Endothelial cell of umbilical vein (primary cell): ENCODE data around the gene PDE6B. TPM values are rescaled to one million over a fixed set of nuclear protein-coding genes. Genes with fewer than 3 reads are reported as not detected.

Source experiments
- BruUV-seq: library from RNA; stranded (reverse); fragments of 400-500 nt; replicated peaks from 2 replicates; lab custom pipeline; 2021; lab: Mats Ljungman, UMichigan
- CTCF ChIA-PET: fragments of 300-600, 350-600 bp; sonication (Branson Sonifier 250); formaldehyde crosslinking; loops from one replicate; lab custom pipeline; 2021; ENCODE audit warnings: antibody characterized with exemption, inconsistent platforms; lab: Charles Lee
- POLR2A ChIA-PET: fragments of 300-600, 350-600 bp; sonication (Branson Sonifier 250); formaldehyde crosslinking; loops from one replicate; lab custom pipeline; 2021; ENCODE audit warnings: antibody characterized with exemption, inconsistent platforms; lab: Charles Lee
- DNase-seq: peaks from one replicate; pipeline ENCODE4 v3.0.0-alpha.2; 2011; ENCODE audit warnings: low read depth, low spot score
- FAIRE-seq: peaks from 2 replicates; lab custom pipeline; 2011; peaks lifted over from hg19 to GRCh38; lab: Jason Lieb, UNC
- H2AFZ ChIP-seq: 2 replicates; pipeline ENCODE4 v1.6.0; 2012; ENCODE audit warnings: low read depth, low read length, control low read depth, inconsistent platforms
- H3K27ac ChIP-seq: 2 replicates; pipeline ENCODE4 v1.5.1; 2011; ENCODE audit warnings: low read depth, mild to moderate bottlenecking, control low read depth, low read length, moderate library complexity; ENCODE audit not compliant: insufficient read depth
- H3K27me3 ChIP-seq, 2 experiments: 2 replicates each; pipeline versions ENCODE4 v1.6.0 to v1.6.1; 2011; ENCODE audit warnings: low read length in 2 of 2, mixed read lengths in 1 of 2; ENCODE audit not compliant: control insufficient read depth in 2 of 2, insufficient read depth in 2 of 2
- H3K36me3 ChIP-seq, 2 experiments: 2 replicates in 1 of 2; 3 replicates in 1 of 2; pipeline ENCODE4 v1.5.1; 2011; ENCODE audit warnings: low read length in 2 of 2, mild to moderate bottlenecking in 1 of 2, moderate library complexity in 1 of 2; ENCODE audit not compliant: control insufficient read depth in 2 of 2, insufficient read depth in 2 of 2; ENCODE audit errors: extremely low read depth in 1 of 2
- H3K4me1 ChIP-seq: 3 replicates; pipeline ENCODE4 v1.5.1; 2011; ENCODE audit warnings: mild to moderate bottlenecking, low read length; ENCODE audit not compliant: control insufficient read depth, insufficient read depth; ENCODE audit errors: extremely low read depth
- H3K4me2 ChIP-seq: 2 replicates; pipeline ENCODE4 v1.6.1; 2011; ENCODE audit warnings: low read length, control low read depth, mixed read lengths; ENCODE audit not compliant: insufficient read depth
- H3K4me3 ChIP-seq, 3 experiments: fragments of 200-600 bp in 1 of 3; sonication (generic), shearing (Covaris generic) in 1 of 3; replicated peaks in 1 of 3; 2 replicates each; pipeline ENCODE4 v1.5.1; 2011 to 2016; ENCODE audit warnings: control low read depth in 3 of 3, low read length in 3 of 3, mild to moderate bottlenecking in 2 of 3, inconsistent platforms in 1 of 3, low read depth in 1 of 3, moderate library complexity in 1 of 3; ENCODE audit not compliant: insufficient read depth in 1 of 3
- H3K79me2 ChIP-seq: 2 replicates; pipeline ENCODE4 v1.6.0; 2012; ENCODE audit warnings: low read length, inconsistent platforms; ENCODE audit not compliant: control insufficient read depth, insufficient read depth
- H3K9ac ChIP-seq: replicated peaks from 2 replicates; pipeline ENCODE3; 2011; ENCODE audit warnings: low read length, control low read depth; ENCODE audit not compliant: insufficient read depth; ENCODE audit errors: extremely low read depth
- H3K9me1 ChIP-seq: replicated peaks from 3 replicates; pipeline ENCODE4 v1.6.0; 2011; ENCODE audit warnings: mild to moderate bottlenecking, low read length; ENCODE audit not compliant: control insufficient read depth, insufficient read depth; ENCODE audit errors: extremely low read depth
- H3K9me3 ChIP-seq: replicated peaks from 2 replicates; pipeline ENCODE4 v1.5.1; 2012; ENCODE audit warnings: low read length, inconsistent platforms; ENCODE audit not compliant: control insufficient read depth, insufficient read depth
- H4K20me1 ChIP-seq: replicated peaks from 2 replicates; pipeline ENCODE3; 2011; ENCODE audit warnings: mild to moderate bottlenecking, low read length; ENCODE audit not compliant: control insufficient read depth, insufficient read depth; ENCODE audit errors: extremely low read depth
- EZH2 ChIP-seq: IDR thresholded peaks from 2 replicates; pipeline ENCODE4 v1.6.1; 2012; ENCODE audit warnings: borderline replicate concordance, low read depth, mild to moderate bottlenecking, moderate library complexity, low read length, inconsistent platforms; ENCODE audit not compliant: severe bottlenecking
- FOS ChIP-seq: IDR thresholded peaks from 2 replicates; pipeline ENCODE4 v1.6.1; 2011; ENCODE audit warnings: mild to moderate bottlenecking, low read length, moderate library complexity, borderline replicate concordance; ENCODE audit not compliant: insufficient read depth
- GATA2 ChIP-seq: IDR thresholded peaks from 2 replicates; pipeline ENCODE4 v1.7.0; 2011; ENCODE audit warnings: low read depth, mild to moderate bottlenecking, moderate library complexity, mixed read lengths, low read length; ENCODE audit not compliant: insufficient read length, insufficient read depth
- JUN ChIP-seq: IDR thresholded peaks from 2 replicates; pipeline ENCODE4 v1.6.1; 2011; ENCODE audit warnings: borderline replicate concordance, low read depth; ENCODE audit not compliant: insufficient read length, insufficient read depth
- MYC ChIP-seq: IDR thresholded peaks from one replicate; pipeline ENCODE4 v1.6.1; 2011; ENCODE audit warnings: mild to moderate bottlenecking, low read depth, low read length
- POLR2A ChIP-seq: IDR thresholded peaks from 2 replicates; pipeline ENCODE4 v1.6.1; 2012; ENCODE audit warnings: low read depth, mild to moderate bottlenecking, control low read depth, low read length
- POLR2AphosphoS5 ChIP-seq: IDR thresholded peaks from 2 replicates; pipeline ENCODE4 v1.6.1; 2012; ENCODE audit warnings: low read depth, mild to moderate bottlenecking, control low read depth, low read length, moderate library complexity; ENCODE audit not compliant: insufficient read depth
- dilution Hi-C: fragments of 300-500 bp; cut with MboI; formaldehyde crosslinking; loops from one replicate; pipeline ENCODE4 v1.15.0; 2019; ENCODE audit warnings: low sequenced_read_pairs; ENCODE audit not compliant: extremely low pct_ligation_motif_present
- intact Hi-C: fragments of 100-400 bp; cut with micrococcal nuclease; formaldehyde crosslinking; loops from one replicate; pipeline ENCODE4 v1.10.0; 2022
- polyA plus RNA-seq, 4 experiments: library from polyadenylated mRNA; depleted of rRNA in 3 of 4; stranded (reverse) in 3 of 4; unstranded in 1 of 4; fragments of >200 nt; gene quantifications; 2 replicates each; pipeline versions ENCODE4 v1.2.1 to v1.2.3, GENCODE V29; 2011 to 2012; ENCODE audit warnings: missing spikeins in 1 of 4
- total RNA-seq: library from RNA; stranded (reverse); gene quantifications from 2 replicates; pipeline ENCODE4 v1.2.3, GENCODE V29; 2021
- TF ChIP-seq, protein P1 (sequence below), 2 donors: IDR thresholded peaks; 1 replicate in 1 of 2; 2 replicates in 1 of 2; pipeline ENCODE4 v1.5.1; 2011; ENCODE audit warnings: low read length in 2 of 2, mild to moderate bottlenecking in 2 of 2, moderate library complexity in 2 of 2, control low read depth in 1 of 2, inconsistent platforms in 1 of 2, low read depth in 1 of 2; ENCODE audit not compliant: insufficient read depth in 1 of 2; ENCODE audit errors: extremely low read depth in 1 of 2

PDE6B gene
- total and polyA plus RNA-seq, 2 donors (not counting 3 experiments of a cell fraction or from before 2014, with no cell fraction given), result 0.77 to 1.8 TPM

- no peak overlapping the region for H3K4me2 ChIP-seq
- BruUV-seq, result no TSS peak
- DNase-seq, result no peak
- no peaks in the 10 kb centered on the region for H3K27me3 ChIP-seq
- H2AFZ ChIP-seq, result no peak overlapping the region
- H3K9ac ChIP-seq, result no peak overlapping the region
- intact Hi-C loops, result no loop called here
- no peaks in the 10 kb centered on the region for H3K4me1 ChIP-seq
- ChIA-PET CTCF (no interaction called here), POLR2A (no interaction called here)
- H3K79me2 ChIP-seq, result no peaks in the 10 kb centered on the region
- FAIRE-seq, result no peak
- H3K4me3 ChIP-seq, result no peak overlapping the region
- H3K9me3 ChIP-seq, result no peaks in the 10 kb centered on the region
- no peaks in the 10 kb centered on the region for H3K36me3 ChIP-seq
- no peaks in the 10 kb centered on the region for H3K9me1 ChIP-seq
- no peaks in the 10 kb centered on the region for H4K20me1 ChIP-seq
- dilution Hi-C loops, result no loop called here
- TF ChIP-seq FOS (no peak), MYC (no peak), POLR2AphosphoS5 (no peak), POLR2A (no peak), JUN (no peak), EZH2 (no peak), GATA2 (no peak)
- TF ChIP-seq, protein P1, sequence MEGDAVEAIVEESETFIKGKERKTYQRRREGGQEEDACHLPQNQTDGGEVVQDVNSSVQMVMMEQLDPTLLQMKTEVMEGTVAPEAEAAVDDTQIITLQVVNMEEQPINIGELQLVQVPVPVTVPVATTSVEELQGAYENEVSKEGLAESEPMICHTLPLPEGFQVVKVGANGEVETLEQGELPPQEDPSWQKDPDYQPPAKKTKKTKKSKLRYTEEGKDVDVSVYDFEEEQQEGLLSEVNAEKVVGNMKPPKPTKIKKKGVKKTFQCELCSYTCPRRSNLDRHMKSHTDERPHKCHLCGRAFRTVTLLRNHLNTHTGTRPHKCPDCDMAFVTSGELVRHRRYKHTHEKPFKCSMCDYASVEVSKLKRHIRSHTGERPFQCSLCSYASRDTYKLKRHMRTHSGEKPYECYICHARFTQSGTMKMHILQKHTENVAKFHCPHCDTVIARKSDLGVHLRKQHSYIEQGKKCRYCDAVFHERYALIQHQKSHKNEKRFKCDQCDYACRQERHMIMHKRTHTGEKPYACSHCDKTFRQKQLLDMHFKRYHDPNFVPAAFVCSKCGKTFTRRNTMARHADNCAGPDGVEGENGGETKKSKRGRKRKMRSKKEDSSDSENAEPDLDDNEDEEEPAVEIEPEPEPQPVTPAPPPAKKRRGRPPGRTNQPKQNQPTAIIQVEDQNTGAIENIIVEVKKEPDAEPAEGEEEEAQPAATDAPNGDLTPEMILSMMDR (IDR thresholded peaks at IDR 0.05; ENCODE audit: extremely low read depth in 1 of 2, insufficient read depth in 1 of 2, low read depth in 1 of 2, low read length in 2 of 2), result no peak
- no peak overlapping the region for H3K27ac ChIP-seq
Measured at GRCh38 chr4:621296-622070, 3.9 kb upstream of the PDE6B start.
